Lower leg skin (tissue), 3 donors: ENCODE data around the gene GABBR2.

Source experiments
- POLR2A ChIP-seq, 2 donors: fragments of 450-650 bp; IDR thresholded peaks; one replicate each; pipeline ENCODE4 v1.6.1; 2016 to 2017; ENCODE audit warnings: antibody characterized with exemption in 2 of 2, mild to moderate bottlenecking in 1 of 2, moderate library complexity in 1 of 2
- TF ChIP-seq, protein P1 (sequence below), 3 donors: fragments of 450-650 bp; IDR thresholded peaks; one replicate each; pipeline ENCODE4 v1.5.1; 2016; ENCODE audit warnings: antibody characterized with exemption in 3 of 3, mild to moderate bottlenecking in 3 of 3, moderate library complexity in 2 of 3

DNA sequence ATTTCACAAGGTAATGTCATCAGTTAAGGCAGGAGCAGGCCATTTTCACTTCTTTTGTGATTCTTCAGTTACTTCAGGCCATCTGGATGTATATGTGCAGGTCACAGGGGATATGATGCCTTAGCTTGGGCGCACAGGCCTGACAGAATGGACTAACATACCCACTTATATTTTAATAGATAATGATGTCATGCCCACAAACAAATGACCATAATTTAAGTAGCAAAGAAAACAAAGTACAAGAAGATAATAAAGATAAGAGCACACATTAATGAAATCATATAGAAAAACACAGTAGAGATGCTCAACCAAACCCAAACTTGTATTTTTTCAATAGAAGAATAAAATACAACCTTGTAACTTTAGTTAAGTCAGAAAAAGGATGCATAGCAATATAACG lies 433.6 kb downstream of the GABBR2 start:
- TF ChIP-seq, protein P1, sequence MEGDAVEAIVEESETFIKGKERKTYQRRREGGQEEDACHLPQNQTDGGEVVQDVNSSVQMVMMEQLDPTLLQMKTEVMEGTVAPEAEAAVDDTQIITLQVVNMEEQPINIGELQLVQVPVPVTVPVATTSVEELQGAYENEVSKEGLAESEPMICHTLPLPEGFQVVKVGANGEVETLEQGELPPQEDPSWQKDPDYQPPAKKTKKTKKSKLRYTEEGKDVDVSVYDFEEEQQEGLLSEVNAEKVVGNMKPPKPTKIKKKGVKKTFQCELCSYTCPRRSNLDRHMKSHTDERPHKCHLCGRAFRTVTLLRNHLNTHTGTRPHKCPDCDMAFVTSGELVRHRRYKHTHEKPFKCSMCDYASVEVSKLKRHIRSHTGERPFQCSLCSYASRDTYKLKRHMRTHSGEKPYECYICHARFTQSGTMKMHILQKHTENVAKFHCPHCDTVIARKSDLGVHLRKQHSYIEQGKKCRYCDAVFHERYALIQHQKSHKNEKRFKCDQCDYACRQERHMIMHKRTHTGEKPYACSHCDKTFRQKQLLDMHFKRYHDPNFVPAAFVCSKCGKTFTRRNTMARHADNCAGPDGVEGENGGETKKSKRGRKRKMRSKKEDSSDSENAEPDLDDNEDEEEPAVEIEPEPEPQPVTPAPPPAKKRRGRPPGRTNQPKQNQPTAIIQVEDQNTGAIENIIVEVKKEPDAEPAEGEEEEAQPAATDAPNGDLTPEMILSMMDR (IDR thresholded peaks at IDR 0.05), result no peak
- no peak for TF ChIP-seq POLR2A (IDR thresholded peaks at IDR 0.05)
